Upper lobe of left lung (tissue), 4 donors: Measurements from ENCODE around the gene SIGLEC8.

Experiments used
- EP300 ChIP-seq, 4 donors: sonication (generic); formaldehyde crosslinking; IDR thresholded peaks; one replicate each; pipeline ENCODE4 v1.5.1; 2017; ENCODE audit warnings: antibody characterized with exemption in 4 of 4, control low read depth in 2 of 4
- POLR2A ChIP-seq, 4 donors: fragments of 450-650 bp; IDR thresholded peaks; one replicate each; pipeline ENCODE4 v1.5.1; 2016 to 2017; ENCODE audit warnings: antibody characterized with exemption in 4 of 4, mild to moderate bottlenecking in 2 of 4
- TF ChIP-seq, protein P1 (sequence below), 6 experiments: fragments of 450-650 bp in 4 of 6; fragments of 200-600 bp in 2 of 6; sonication (generic) in 2 of 6; IDR thresholded peaks; one replicate each; pipeline ENCODE4 v1.5.1; 2016 to 2019; ENCODE audit warnings: antibody characterized with exemption in 6 of 6

DNA sequence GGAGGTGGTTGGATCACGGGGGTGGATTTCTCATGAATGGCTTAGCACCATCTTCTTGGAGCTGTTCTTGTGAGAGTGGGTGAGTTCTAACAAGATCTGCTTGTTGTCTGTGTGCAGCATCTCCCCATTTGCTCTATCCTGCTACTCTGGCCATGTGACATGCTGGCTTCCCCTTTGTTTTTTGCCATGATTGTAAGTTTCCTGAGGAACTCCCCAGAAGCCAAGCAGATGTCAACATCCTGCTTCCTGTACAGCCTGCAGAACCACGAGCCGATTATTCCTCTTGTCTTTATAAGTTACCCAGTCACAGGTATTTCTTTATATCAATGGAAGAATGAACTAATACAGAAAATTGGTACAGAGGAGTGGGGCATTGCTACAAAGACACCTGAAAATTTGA is 45.6 kb upstream of the SIGLEC8 start:
- TF ChIP-seq, protein P1, sequence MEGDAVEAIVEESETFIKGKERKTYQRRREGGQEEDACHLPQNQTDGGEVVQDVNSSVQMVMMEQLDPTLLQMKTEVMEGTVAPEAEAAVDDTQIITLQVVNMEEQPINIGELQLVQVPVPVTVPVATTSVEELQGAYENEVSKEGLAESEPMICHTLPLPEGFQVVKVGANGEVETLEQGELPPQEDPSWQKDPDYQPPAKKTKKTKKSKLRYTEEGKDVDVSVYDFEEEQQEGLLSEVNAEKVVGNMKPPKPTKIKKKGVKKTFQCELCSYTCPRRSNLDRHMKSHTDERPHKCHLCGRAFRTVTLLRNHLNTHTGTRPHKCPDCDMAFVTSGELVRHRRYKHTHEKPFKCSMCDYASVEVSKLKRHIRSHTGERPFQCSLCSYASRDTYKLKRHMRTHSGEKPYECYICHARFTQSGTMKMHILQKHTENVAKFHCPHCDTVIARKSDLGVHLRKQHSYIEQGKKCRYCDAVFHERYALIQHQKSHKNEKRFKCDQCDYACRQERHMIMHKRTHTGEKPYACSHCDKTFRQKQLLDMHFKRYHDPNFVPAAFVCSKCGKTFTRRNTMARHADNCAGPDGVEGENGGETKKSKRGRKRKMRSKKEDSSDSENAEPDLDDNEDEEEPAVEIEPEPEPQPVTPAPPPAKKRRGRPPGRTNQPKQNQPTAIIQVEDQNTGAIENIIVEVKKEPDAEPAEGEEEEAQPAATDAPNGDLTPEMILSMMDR (IDR thresholded peaks at IDR 0.05) = no peak
- TF ChIP-seq EP300 (IDR thresholded peaks at IDR 0.05) = no peak
- no peak for TF ChIP-seq POLR2A (IDR thresholded peaks at IDR 0.05)
